WTC11 (cell line): ENCODE data around the gene RCAN3. TPM values are rescaled to one million over a fixed set of nuclear protein-coding genes. Genes with fewer than 3 reads are reported as not detected.
"Not testable (repeated sequence)": the region's sequence is repeated elsewhere in the genome, so short reads cannot be mapped to it uniquely, and the experiment has no call there.

Source experiments
- ATAC-seq: fragments of 200-7000 bp; cut with Tn5 transposase; 2 replicates; pipeline ENCODE4 v1.10.0; 2021; ENCODE audit warnings: mild to moderate bottlenecking, moderate library complexity
- CTCF ChIA-PET: fragments of 300-600 bp; sonication (Branson Sonifier 250); formaldehyde crosslinking; loops from one replicate; lab custom pipeline; 2021; ENCODE audit warnings: antibody characterized with exemption; lab: Charles Lee
- POLR2A ChIA-PET: fragments of 350-600 bp; sonication (Branson Sonifier 250); formaldehyde crosslinking; loops from one replicate; lab custom pipeline; 2021; ENCODE audit warnings: antibody characterized with exemption; lab: Charles Lee
- DNase-seq: peaks from one replicate; pipeline ENCODE4 v3.0.0; 2021; ENCODE audit warnings: low spot score
- H3K27ac Mint-ChIP-seq: 2 replicates; pipeline ENCODE4 v1.8.0; 2021; ENCODE audit warnings: mixed read lengths
- H3K27me3 Mint-ChIP-seq: 2 replicates; pipeline ENCODE4 v1.8.0; 2021; ENCODE audit warnings: low read depth, mild to moderate bottlenecking, moderate library complexity, mixed read lengths
- H3K36me3 Mint-ChIP-seq: 2 replicates; pipeline ENCODE4 v1.8.0; 2021; ENCODE audit warnings: mixed read lengths
- H3K4me1 Mint-ChIP-seq: 2 replicates; pipeline ENCODE4 v1.8.0; 2022; ENCODE audit warnings: mixed read lengths
- H3K4me3 Mint-ChIP-seq: 2 replicates; pipeline ENCODE4 v1.8.0; 2021; ENCODE audit warnings: mild to moderate bottlenecking, moderate library complexity, mixed read lengths
- H3K9me3 Mint-ChIP-seq: 2 replicates; pipeline ENCODE4 v1.8.0; 2021; ENCODE audit warnings: mixed read lengths
- CREB1 ChIP-seq: sonication (generic); formaldehyde crosslinking; IDR thresholded peaks from 2 replicates; pipeline ENCODE4 v1.8.0; 2023; ENCODE audit warnings: mild to moderate bottlenecking, missing genetic modification reagents
- CTCF ChIP-seq: fragments of 200-600 bp; IDR thresholded peaks from 2 replicates; pipeline ENCODE4 v1.8.0; 2022; ENCODE audit warnings: antibody characterized with exemption
- E2F4 ChIP-seq: sonication (generic); formaldehyde crosslinking; IDR thresholded peaks from 2 replicates; pipeline ENCODE4 v1.8.1; 2022; ENCODE audit warnings: low read depth, mild to moderate bottlenecking, moderate library complexity, missing genetic modification reagents, borderline replicate concordance
- FOXP1 ChIP-seq: sonication (generic); formaldehyde crosslinking; IDR thresholded peaks from 2 replicates; pipeline ENCODE4 v1.8.0; 2022; ENCODE audit warnings: missing genetic modification reagents, mild to moderate bottlenecking, moderate library complexity, borderline replicate concordance
- FOXP4 ChIP-seq: sonication (generic); formaldehyde crosslinking; IDR thresholded peaks from 2 replicates; pipeline ENCODE4 v1.8.0; 2022; ENCODE audit warnings: mild to moderate bottlenecking, missing genetic modification reagents
- GABPB1 ChIP-seq: sonication (generic); formaldehyde crosslinking; IDR thresholded peaks from 2 replicates; pipeline ENCODE4 v1.8.1; 2023; ENCODE audit warnings: mild to moderate bottlenecking, missing genetic modification reagents
- NFYB ChIP-seq: sonication (generic); formaldehyde crosslinking; conservative IDR thresholded peaks from 2 replicates; pipeline ENCODE4 v1.8.0; 2022; ENCODE audit warnings: low read depth, missing genetic modification reagents
- TEAD4 ChIP-seq: sonication (generic); formaldehyde crosslinking; IDR thresholded peaks from 2 replicates; pipeline ENCODE4 v1.8.0; 2022; ENCODE audit warnings: mild to moderate bottlenecking, missing genetic modification reagents
- ZNF121 ChIP-seq: sonication (generic); formaldehyde crosslinking; IDR thresholded peaks from 2 replicates; pipeline ENCODE4 v1.8.0; 2023; ENCODE audit warnings: missing genetic modification reagents
- ZNF263 ChIP-seq: sonication (generic); formaldehyde crosslinking; IDR thresholded peaks from 2 replicates; pipeline ENCODE4 v1.8.1; 2022; ENCODE audit warnings: low read depth, mild to moderate bottlenecking, moderate library complexity, missing genetic modification reagents
- ZNF512 ChIP-seq: sonication (generic); formaldehyde crosslinking; IDR thresholded peaks from 2 replicates; pipeline ENCODE4 v1.8.1; 2022; ENCODE audit warnings: missing genetic modification reagents, borderline replicate concordance
- total RNA-seq: library from RNA; stranded (reverse); gene quantifications from 3 replicates; pipeline ENCODE4 v1.2.3, GENCODE V29; 2021

RCAN3 gene
- total RNA-seq, 1 experiment from 2014 or later: 23.3 TPM

GRCh38 chr1:24486331-24487065, 16.1 kb upstream of the RCAN3 start:
- Mint-ChIP-seq H3K9me3 (peaks cover 26% of the 10 kb centered on the region), H3K36me3 (peaks cover 24% of the 10 kb centered on the region), H3K27me3 (peaks cover 7% of the 10 kb centered on the region)
- DNase-seq (no peak), ATAC-seq (no peak)
- no peak for TF ChIP-seq CTCF
- TF ChIP-seq TEAD4 (CRISPR knock-in tag): no peak
- TF ChIP-seq, all 79 proteins: peak for 0
- peaks cover 7% of the 10 kb centered on the region for H3K4me1 Mint-ChIP-seq
- ChIA-PET CTCF (interaction anchor here (0.8 to 1.4 kb wide), 3 partner anchors 40 to 288 kb away, joined by 3 to 6 read pairs (median 3); partner anchors contain the start of gene NIPAL3), POLR2A (no interaction called here)
- H3K27ac Mint-ChIP-seq: no peak overlapping the region
- no peak overlapping the region for H3K4me3 Mint-ChIP-seq

- CTCF ChIA-PET: interaction anchor here (1.1 to 1.4 kb wide), 2 partner anchors 72 to 288 kb away, joined by 3 to 6 read pairs; partner anchors contain the start of gene NIPAL3
- no peaks in the 10 kb centered on the region for H3K4me1 Mint-ChIP-seq
- DNase-seq (no peak), ATAC-seq (no peak)
- POLR2A ChIA-PET: no interaction called here
- peaks cover 24% of the 10 kb centered on the region for H3K36me3 Mint-ChIP-seq
- H3K27me3 Mint-ChIP-seq: peaks cover 7% of the 10 kb centered on the region
- peaks cover 26% of the 10 kb centered on the region for H3K9me3 Mint-ChIP-seq
- H3K4me3 Mint-ChIP-seq: no peak overlapping the region
- TF ChIP-seq ZNF512 (CRISPR knock-in tag) (0 out of 2 replicates have a peak, but pooled peaks have one; percentile 28), GABPB1 (no peak)
- H3K27ac Mint-ChIP-seq: no peak overlapping the region
These were observed 15.2 kb upstream of the RCAN3 start for GRCh38 chr1:24487455-24487854.

GRCh38 chr1:24488159-24488558, 14.5 kb upstream of the RCAN3 start:
- H3K4me3 Mint-ChIP-seq, POLR2A ChIA-PET, ATAC-seq, DNase-seq, H3K27me3 Mint-ChIP-seq, H3K27ac Mint-ChIP-seq, H3K4me1 Mint-ChIP-seq: not testable (repeated sequence)
- Mint-ChIP-seq H3K36me3 (peaks cover 24% of the 10 kb centered on the region), H3K9me3 (peaks cover 26% of the 10 kb centered on the region)
- CTCF ChIA-PET: interaction anchor here (0.9 kb wide), 1 partner anchor 73 kb away, joined by 3 read pairs; the partner anchor contains the start of gene NIPAL3

- CTCF ChIA-PET: interaction anchor here (1.0 kb wide), 1 partner anchor 37 kb away, joined by 3 read pairs; no protein-coding TSS in a partner anchor
- Mint-ChIP-seq H3K9me3 (peaks cover 26% of the 10 kb centered on the region), H3K36me3 (peaks cover 24% of the 10 kb centered on the region)
- TF ChIP-seq ZNF121 (CRISPR knock-in tag): 0 out of 2 replicates have a peak, but pooled peaks have one; percentile 11
- TF ChIP-seq FOXP1 (CRISPR knock-in tag): no peak
- no peak for TF ChIP-seq CREB1 (CRISPR knock-in tag)
- TF ChIP-seq, all 79 proteins: peak for 1
- Mint-ChIP-seq H3K4me3 (no peak overlapping the region), H3K27me3 (peaks cover 7% of the 10 kb centered on the region), H3K4me1 (no peaks in the 10 kb centered on the region), H3K27ac (no peak overlapping the region)
- POLR2A ChIA-PET: interaction anchor here (0.5 kb wide), 1 partner anchor 62 kb away, joined by 4 read pairs; no protein-coding TSS in a partner anchor
- ATAC-seq: no peak
- no peak for DNase-seq
These were observed 13.0 kb upstream of the RCAN3 start for GRCh38 chr1:24489674-24490073.

GRCh38 chr1:24490101-24490781, 12.4 kb upstream of the RCAN3 start:
- peaks cover 26% of the 10 kb centered on the region for H3K9me3 Mint-ChIP-seq
- H3K4me3 Mint-ChIP-seq: no peak overlapping the region
- no peaks in the 10 kb centered on the region for H3K4me1 Mint-ChIP-seq
- no peak overlapping the region for H3K27ac Mint-ChIP-seq
- no peak for ATAC-seq
- CTCF ChIA-PET: interaction anchor here (1.0 to 2.8 kb wide), 2 partner anchors 37 to 75 kb away, joined by 3 to 14 read pairs; partner anchors contain the start of gene NIPAL3
- peaks cover 7% of the 10 kb centered on the region for H3K27me3 Mint-ChIP-seq
- POLR2A ChIA-PET: interaction anchor here (0.5 kb wide), 1 partner anchor 62 kb away, joined by 4 read pairs; no protein-coding TSS in a partner anchor
- peaks cover 24% of the 10 kb centered on the region for H3K36me3 Mint-ChIP-seq
- no peak for TF ChIP-seq FOXP4 (CRISPR knock-in tag)
- TF ChIP-seq NFYB (CRISPR knock-in tag): peak; percentile 41
- no peak for TF ChIP-seq ZNF263 (CRISPR knock-in tag)
- no peak for TF ChIP-seq E2F4 (CRISPR knock-in tag)
- no peak for DNase-seq
